H1 (cell line): ENCODE measurements around the gene DIAPH2. TPM values are rescaled to one million over a fixed set of nuclear protein-coding genes. Genes with fewer than 3 reads are reported as not detected.

Source experiments
- SIX5 ChIP-seq: IDR thresholded peaks from 2 replicates; pipeline ENCODE4 v1.6.1; 2011; ENCODE audit warnings: mild to moderate bottlenecking, low read depth, low read length
- polyA plus RNA-seq, 7 experiments: library from polyadenylated mRNA; depleted of rRNA in 3 of 7; stranded (reverse) in 5 of 7; unstranded in 2 of 7; fragments of >200 nt in 5 of 7; fragments of 200-250 nt in 2 of 7; gene quantifications; 1 replicate in 5 of 7; 2 replicates in 1 of 7; 4 replicates in 1 of 7; pipeline versions ENCODE4 v1.2.1 to v1.2.3, GENCODE V29; 2011 to 2013; ENCODE audit warnings: missing spikeins in 2 of 7, mixed read lengths in 2 of 7
- total RNA-seq: library from RNA; stranded (reverse); fragmentation: NEBNext Ultra II Directional; extraction: Animal tissue kit (Norgen Biotek cat#: 25700); gene quantifications from 2 replicates; pipeline ENCODE4 v1.2.1, GENCODE V29; 2021

The DIAPH2 gene
- total and polyA plus RNA-seq, 2 of the 8 experiments (the other 6 are each of a cell fraction or from before 2014, with no cell fraction given) = 4.4 to 24.3 TPM

- TF ChIP-seq SIX5 = no peak
- TF ChIP-seq, all 59 proteins: peak for 0
Measured at GRCh38 chrX:97189668-97190067, 505.0 kb downstream of the DIAPH2 start (continued).
